ENCODE measurements around the gene F7.
"Not testable (repeated sequence)": the region's sequence is repeated elsewhere in the genome, so short reads cannot be mapped to it uniquely, and the experiment has no call there.

Gene F7

GRCh38 chr13:113158946-113159345 lies 53.4 kb downstream of the F7 start:
- peak in 2 of 10 donors; percentile 55 to 68 for DNase-seq
- intact Hi-C loops (cut with DNase I), result no loop called here

- intact Hi-C loops (cut with DNase I), result no loop called here
- DNase-seq, result peak in 2 of 10 donors; percentile 60 to 69
Measured at GRCh38 chr13:113159701-113160100, 54.1 kb downstream of the F7 start.

- intact Hi-C loops (cut with DNase I), result no loop called here
- DNase-seq, result peak in 2 of 10 donors; percentile 47 to 48
Measured at GRCh38 chr13:113160983-113161382, 55.4 kb downstream of the F7 start.

- intact Hi-C loops (cut with DNase I), result no loop called here
Measured at GRCh38 chr13:113161433-113161832, 55.8 kb downstream of the F7 start.

DNA sequence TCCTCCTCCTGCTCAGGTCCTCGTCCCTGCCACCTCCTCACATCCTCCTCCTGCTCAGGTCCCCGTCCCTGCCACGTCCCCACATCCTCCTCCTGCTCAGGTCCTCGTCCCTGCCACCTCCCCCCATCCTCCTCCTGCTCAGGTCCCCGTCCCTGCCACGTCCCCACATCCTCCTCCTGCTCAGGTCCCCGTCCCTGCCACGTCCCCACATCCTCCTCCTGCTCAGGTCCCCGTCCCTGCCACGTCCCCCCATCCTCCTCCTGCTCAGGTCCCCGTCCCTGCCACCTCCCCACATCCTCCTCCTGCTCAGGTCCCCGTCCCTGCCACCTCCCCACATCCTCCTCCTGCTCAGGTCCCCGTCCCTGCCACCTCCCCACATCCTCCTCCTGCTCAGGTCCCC lies 56.4 kb downstream of the F7 start:
- DNase-seq, result peak in 1 of 10 donors; percentile 63
- intact Hi-C loops (cut with DNase I), result not testable (repeated sequence)

More at GRCh38 chr13:113161433-113161832, 55.8 kb downstream of the F7 start:
- peak in 2 of 10 donors; percentile 47 to 72 for DNase-seq

DNA sequence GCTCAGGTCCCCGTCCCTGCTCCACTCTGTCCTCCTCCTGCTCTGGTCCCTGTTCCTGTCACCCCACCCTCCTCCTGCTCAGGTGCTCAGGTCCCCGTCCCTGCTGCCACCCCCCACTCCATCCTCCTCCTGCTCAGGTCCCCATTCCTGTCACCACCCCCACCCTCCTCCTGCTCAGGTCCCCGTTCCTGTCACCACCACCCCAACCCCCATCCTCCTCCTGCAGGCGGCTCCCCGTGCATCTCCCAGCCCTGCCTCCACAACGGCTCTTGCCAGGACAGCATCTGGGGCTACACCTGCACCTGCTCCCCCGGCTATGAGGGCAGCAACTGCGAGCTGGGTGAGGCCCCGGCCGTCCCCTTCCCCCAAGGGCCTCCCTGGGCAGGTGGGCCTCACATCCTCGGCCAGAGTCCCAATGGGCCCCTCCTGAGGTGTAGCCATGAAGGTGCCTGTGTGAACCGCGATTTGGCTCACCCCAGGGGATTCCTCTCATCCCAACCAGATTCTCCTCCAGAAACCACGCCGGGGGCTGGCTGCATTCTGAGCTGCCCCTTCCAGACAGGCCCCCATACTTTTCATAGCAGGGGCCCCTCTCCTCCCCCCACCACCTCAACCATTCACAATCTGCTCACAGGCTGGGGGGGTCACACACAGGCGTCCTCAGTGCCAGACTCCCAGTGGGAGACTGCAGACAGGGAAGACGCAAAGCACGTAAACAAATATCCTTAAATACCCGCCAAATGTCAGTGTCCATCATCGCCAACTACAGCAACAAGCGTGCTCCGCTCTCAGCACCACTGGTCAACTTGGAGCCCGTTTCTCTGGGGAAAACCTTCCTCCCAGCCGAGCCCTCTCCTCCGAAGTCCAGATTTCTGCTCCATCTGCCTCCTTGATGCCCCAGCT lies 57.4 kb downstream of the F7 start:
- peak in 3 of 10 donors; percentile 78 to 84 (median 82) for DNase-seq
- intact Hi-C loops (cut with DNase I), result no loop called here

DNA sequence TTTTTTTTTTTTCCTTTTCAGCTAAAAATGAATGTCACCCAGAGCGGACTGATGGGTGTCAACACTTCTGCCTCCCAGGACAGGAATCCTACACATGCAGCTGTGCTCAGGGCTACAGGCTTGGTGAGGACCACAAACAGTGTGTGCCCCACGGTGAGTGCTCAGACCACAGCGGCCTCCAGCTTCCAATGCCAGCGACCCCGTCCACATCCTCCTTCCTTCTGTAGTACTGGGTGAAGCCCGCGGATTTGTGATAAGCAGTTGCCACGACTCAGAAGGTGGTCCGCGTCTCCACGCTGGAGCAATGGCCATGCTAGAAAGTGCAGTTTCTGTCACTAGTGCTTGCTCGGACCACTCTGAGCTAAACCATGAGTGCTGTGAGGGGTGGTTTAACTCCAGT lies 58.9 kb downstream of the F7 start:
- DNase-seq, result peak in 3 of 10 donors; percentile 48 to 63 (median 52)
- intact Hi-C loops (cut with DNase I), result no loop called here

DNA sequence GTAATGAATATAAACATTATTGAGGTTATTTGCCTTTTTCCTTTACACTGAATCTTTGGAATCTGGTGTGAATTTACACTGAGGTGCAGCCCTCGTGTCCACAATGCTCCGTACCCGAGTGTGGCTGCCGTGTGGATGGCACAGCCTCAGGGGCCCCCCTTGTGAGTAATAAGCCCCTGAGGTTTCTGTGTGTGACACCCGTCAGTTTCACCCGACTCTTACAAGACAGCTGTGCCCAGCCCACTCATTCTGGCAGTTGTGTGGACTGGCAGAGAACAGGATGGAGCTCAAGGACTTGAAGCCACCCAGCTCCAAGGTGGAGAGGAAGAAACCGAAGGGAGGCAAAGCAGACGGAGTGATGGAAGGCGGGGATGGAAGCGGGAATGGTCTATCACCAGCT lies 60.7 kb downstream of the F7 start:
- no peak for DNase-seq
- intact Hi-C loops (cut with DNase I), result no loop called here

GRCh38 chr13:113166681-113167080 lies 61.1 kb downstream of the F7 start:
- intact Hi-C loops (cut with DNase I), result no loop called here
- DNase-seq, result peak in 1 of 10 donors; percentile 19

DNA sequence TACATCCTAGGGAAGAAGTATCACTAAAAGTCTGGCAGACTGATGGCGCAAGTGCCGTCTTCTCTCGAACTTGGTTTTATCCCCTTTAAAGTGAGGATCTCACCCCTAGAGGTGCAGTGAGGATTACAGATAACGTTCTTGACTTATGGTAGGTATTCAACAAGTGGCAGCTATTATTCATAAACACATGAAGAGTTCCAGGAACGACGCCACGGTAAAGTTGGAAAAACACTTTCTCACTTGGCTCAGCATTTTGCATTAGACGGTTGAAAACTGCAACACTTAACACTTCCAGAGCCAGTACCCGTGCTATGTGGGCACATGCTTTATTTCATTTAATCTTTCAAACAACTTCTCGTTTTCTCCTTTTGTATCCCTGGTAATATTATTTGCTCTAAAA lies 61.6 kb downstream of the F7 start:
- intact Hi-C loops (cut with DNase I), result no loop called here
- DNase-seq, result no peak

- no peak for DNase-seq
- intact Hi-C loops (cut with DNase I), result no loop called here
Measured at GRCh38 chr13:113167575-113167974, 62.0 kb downstream of the F7 start.

DNA sequence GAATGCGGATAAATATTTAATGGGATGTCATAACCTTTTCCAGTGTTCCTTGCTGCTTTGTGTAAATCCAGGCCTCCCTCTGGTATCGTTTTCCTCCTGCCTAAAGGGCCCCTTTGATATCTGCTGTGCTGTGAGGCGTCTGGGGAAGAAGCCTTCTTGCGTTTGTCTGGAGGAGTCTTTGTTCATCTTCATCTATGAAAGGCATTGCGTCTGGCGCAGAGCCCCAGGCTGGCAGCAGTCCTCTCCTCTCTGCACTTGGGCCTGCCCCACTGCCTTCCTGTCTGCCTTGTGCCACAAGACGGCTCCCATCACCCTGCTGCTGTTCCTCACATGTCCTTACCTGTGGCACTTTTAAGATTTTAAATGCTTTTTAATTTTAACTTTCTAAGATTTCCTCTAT lies 62.6 kb downstream of the F7 start:
- intact Hi-C loops (cut with DNase I), result no loop called here
- peak in 2 of 10 donors; percentile 52 to 67 for DNase-seq

- DNase-seq, result peak in 2 of 10 donors; percentile 60 to 75
- intact Hi-C loops (cut with DNase I), result no loop called here
Measured at GRCh38 chr13:113169277-113170272, 64.0 kb downstream of the F7 start.
